DND-41 (cell line): ENCODE measurements around the gene NEK9.

Experiments used
- ATAC-seq: fragments of 200-7000 bp; cut with Tn5 transposase; 3 replicates; pipeline ENCODE4 v1.9.1; 2021; ENCODE audit warnings: low read depth; ENCODE audit not compliant: insufficient read depth
- DNase-seq: peaks from one replicate; pipeline ENCODE4 v3.0.0-alpha.2; 2020
- H2AFZ ChIP-seq: 2 replicates; pipeline ENCODE4 v1.6.0; 2012; ENCODE audit warnings: low read depth, low read length
- H3K27ac ChIP-seq: 2 replicates; pipeline ENCODE4 v1.5.1; 2012; ENCODE audit warnings: low read length, inconsistent platforms
- H3K27me3 ChIP-seq: fragments of 200-600 bp; sonication (generic); 2 replicates; pipeline ENCODE4 v1.6.0; 2012; ENCODE audit warnings: low read length, mild to moderate bottlenecking, inconsistent platforms; ENCODE audit not compliant: insufficient read depth, poor library complexity
- H3K36me3 ChIP-seq: 2 replicates; pipeline ENCODE4 v1.5.1; 2012; ENCODE audit warnings: low read length, inconsistent platforms; ENCODE audit not compliant: insufficient read depth
- H3K4me1 ChIP-seq: 2 replicates; pipeline ENCODE4 v1.5.1; 2012; ENCODE audit warnings: mild to moderate bottlenecking, low read length; ENCODE audit not compliant: insufficient read depth
- H3K4me2 ChIP-seq: 2 replicates; pipeline ENCODE4 v1.6.0; 2012; ENCODE audit warnings: mild to moderate bottlenecking, moderate library complexity, low read length, inconsistent platforms; ENCODE audit not compliant: insufficient read depth
- H3K4me3 ChIP-seq, 2 experiments: fragments of 200-600 bp in 1 of 2; shearing (Covaris generic) in 1 of 2; 2 replicates each; pipeline ENCODE4 v1.5.1; 2012 to 2016; ENCODE audit warnings: inconsistent platforms in 2 of 2, low read length in 2 of 2, mild to moderate bottlenecking in 2 of 2, low read depth in 1 of 2, moderate library complexity in 1 of 2
- H3K79me2 ChIP-seq: 2 replicates; pipeline ENCODE4 v1.6.0; 2012; ENCODE audit warnings: low read length, inconsistent platforms; ENCODE audit not compliant: insufficient read depth
- H3K9ac ChIP-seq: 2 replicates; pipeline ENCODE4 v1.6.0; 2012; ENCODE audit warnings: low read depth, mild to moderate bottlenecking, inconsistent platforms, low read length, moderate library complexity
- H3K9me3 ChIP-seq: 2 replicates; pipeline ENCODE4 v1.5.1; 2012; ENCODE audit warnings: low read length, moderate library complexity, mild to moderate bottlenecking, inconsistent platforms; ENCODE audit not compliant: insufficient read depth, severe bottlenecking
- H4K20me1 ChIP-seq: 2 replicates; pipeline ENCODE4 v1.6.0; 2012; ENCODE audit warnings: low read length; ENCODE audit not compliant: insufficient read depth
- CTCF ChIP-seq: IDR thresholded peaks from 2 replicates; pipeline ENCODE4 v1.5.1; 2012; ENCODE audit warnings: borderline replicate concordance, low read length, moderate library complexity, mild to moderate bottlenecking; ENCODE audit not compliant: poor library complexity, severe bottlenecking; ENCODE audit errors: extremely low read depth
- EZH2 ChIP-seq: IDR thresholded peaks from 3 replicates; pipeline ENCODE4 v1.6.1; 2012; ENCODE audit warnings: borderline replicate concordance, low read depth, mild to moderate bottlenecking, moderate library complexity, low read length, inconsistent platforms; ENCODE audit not compliant: severe bottlenecking

Gene NEK9

GRCh38 chr14:75163677-75164076 is 36.8 kb upstream of the NEK9 start:
- H4K20me1 ChIP-seq: peaks cover 74% of the 10 kb centered on the region
- peaks cover 8% of the 10 kb centered on the region for H3K4me1 ChIP-seq
- no peak overlapping the region for H3K4me3 ChIP-seq
- no peak overlapping the region for H3K4me2 ChIP-seq
- no peaks in the 10 kb centered on the region for H3K9me3 ChIP-seq
- H3K79me2 ChIP-seq: peaks cover 97% of the 10 kb centered on the region
- H3K36me3 ChIP-seq: no peaks in the 10 kb centered on the region
- no peak overlapping the region for H3K9ac ChIP-seq
- DNase-seq (no peak), ATAC-seq (no peak)
- no peaks in the 10 kb centered on the region for H3K27me3 ChIP-seq
- no peak for TF ChIP-seq CTCF
- TF ChIP-seq EZH2: no peak
- no peak overlapping the region for H2AFZ ChIP-seq
- H3K27ac ChIP-seq: no peak overlapping the region

- Histone ChIP-seq H4K20me1 (peaks cover 67% of the 10 kb centered on the region), H3K79me2 (peaks cover 95% of the 10 kb centered on the region)
Measured at GRCh38 chr14:75162631-75163030, 35.8 kb upstream of the NEK9 start.

GRCh38 chr14:75158843-75159614 is 32.2 kb upstream of the NEK9 start:
- H3K4me1 ChIP-seq: peaks cover 28% of the 10 kb centered on the region
- H3K9me3 ChIP-seq: no peaks in the 10 kb centered on the region
- no peak overlapping the region for H3K4me3 ChIP-seq
- H3K9ac ChIP-seq: no peak overlapping the region
- H3K4me2 ChIP-seq: no peak overlapping the region
- H2AFZ ChIP-seq: no peak overlapping the region
- H3K27me3 ChIP-seq: no peaks in the 10 kb centered on the region
- no peak for DNase-seq
- H3K27ac ChIP-seq: no peak overlapping the region
- TF ChIP-seq CTCF (no peak), EZH2 (no peak)
- no peak for ATAC-seq
- peaks cover 89% of the 10 kb centered on the region for H3K79me2 ChIP-seq
- H4K20me1 ChIP-seq: peaks cover 58% of the 10 kb centered on the region; the same call in 1 of the 2 replicates
- no peaks in the 10 kb centered on the region for H3K36me3 ChIP-seq

More at GRCh38 chr14:75162631-75163030, 35.8 kb upstream of the NEK9 start:
- DNase-seq: no peak
- Histone ChIP-seq H3K27me3 (no peaks in the 10 kb centered on the region), H3K36me3 (no peaks in the 10 kb centered on the region), H3K9me3 (no peaks in the 10 kb centered on the region), H3K27ac (no peak overlapping the region), H3K4me3 (no peak overlapping the region), H3K4me1 (peaks cover 16% of the 10 kb centered on the region), H3K9ac (no peak overlapping the region), H2AFZ (no peak overlapping the region), H3K4me2 (no peak overlapping the region)
- ATAC-seq: no peak
- no peak for TF ChIP-seq CTCF
- no peak for TF ChIP-seq EZH2
